ENCODE results near the gene CLEC3A. TPM values are rescaled to one million over a fixed set of nuclear protein-coding genes. Genes with fewer than 3 reads are reported as not detected.
"Not testable (repeated sequence)": the region's sequence is repeated elsewhere in the genome, so short reads cannot be mapped to it uniquely, and the experiment has no call there.

Gene CLEC3A
- total RNA-seq, 1 experiment from 2014 or later = not detected

- DNase-seq (ENCODE audit: low spot score) = no peak
- in situ Hi-C loops (cut with HindIII; ENCODE audit: low sequenced_read_pairs) = no loop called here
Observed at GRCh38 chr16:78024159-78024558, 1.8 kb downstream of the CLEC3A start.

GRCh38 chr16:78025631-78026030 is 3.3 kb downstream of the CLEC3A start:
- in situ Hi-C loops (cut with HindIII; ENCODE audit: low sequenced_read_pairs) = no loop called here
- no peak for DNase-seq (ENCODE audit: low spot score)

- in situ Hi-C loops (cut with HindIII; ENCODE audit: low sequenced_read_pairs) = no loop called here
- no peak for DNase-seq (ENCODE audit: low spot score)
Observed at GRCh38 chr16:78028018-78028417, 5.7 kb downstream of the CLEC3A start.

GRCh38 chr16:78034530-78034929 is 12.2 kb downstream of the CLEC3A start:
- in situ Hi-C loops (cut with HindIII; ENCODE audit: low sequenced_read_pairs) = no loop called here
- DNase-seq (ENCODE audit: low spot score) = peak; percentile 2

- in situ Hi-C loops (cut with HindIII; ENCODE audit: low sequenced_read_pairs) = no loop called here
- DNase-seq (ENCODE audit: low spot score) = peak; percentile 32
Observed at GRCh38 chr16:78035012-78035411, 12.7 kb downstream of the CLEC3A start.

- no peak for DNase-seq (ENCODE audit: low spot score)
- in situ Hi-C loops (cut with HindIII; ENCODE audit: low sequenced_read_pairs) = no loop called here
Observed at GRCh38 chr16:78040396-78040795, 18.0 kb downstream of the CLEC3A start.

- in situ Hi-C loops (cut with HindIII; ENCODE audit: low sequenced_read_pairs) = no loop called here
- peak; percentile 60 for DNase-seq (ENCODE audit: low spot score)
Observed at GRCh38 chr16:78045865-78046581, 23.7 kb downstream of the CLEC3A start.

GRCh38 chr16:78048319-78048718 is 26.0 kb downstream of the CLEC3A start:
- DNase-seq (ENCODE audit: low spot score) = no peak
- in situ Hi-C loops (cut with HindIII; ENCODE audit: low sequenced_read_pairs) = no loop called here

GRCh38 chr16:78050734-78051400 is 28.5 kb downstream of the CLEC3A start:
- in situ Hi-C loops (cut with HindIII; ENCODE audit: low sequenced_read_pairs) = no loop called here
- no peak for DNase-seq (ENCODE audit: low spot score)

- in situ Hi-C loops (cut with HindIII; ENCODE audit: low sequenced_read_pairs) = no loop called here
- DNase-seq (ENCODE audit: low spot score) = no peak
Observed at GRCh38 chr16:78057803-78058564, 35.6 kb downstream of the CLEC3A start.

- in situ Hi-C loops (cut with HindIII; ENCODE audit: low sequenced_read_pairs); DNase-seq (ENCODE audit: low spot score): not testable (repeated sequence)
Observed at GRCh38 chr16:78059806-78060205, 37.5 kb downstream of the CLEC3A start.

- in situ Hi-C loops (cut with HindIII; ENCODE audit: low sequenced_read_pairs) = no loop called here
- DNase-seq (ENCODE audit: low spot score) = no peak
Observed at GRCh38 chr16:78060295-78060694, 37.9 kb downstream of the CLEC3A start.

- no peak for DNase-seq (ENCODE audit: low spot score)
- in situ Hi-C loops (cut with HindIII; ENCODE audit: low sequenced_read_pairs) = no loop called here
Observed at GRCh38 chr16:78060809-78061208, 38.5 kb downstream of the CLEC3A start.

- no peak for DNase-seq (ENCODE audit: low spot score)
- in situ Hi-C loops (cut with HindIII; ENCODE audit: low sequenced_read_pairs) = no loop called here
Observed at GRCh38 chr16:78065319-78065718, 43.0 kb downstream of the CLEC3A start.

- no peak for DNase-seq (ENCODE audit: low spot score)
- in situ Hi-C loops (cut with HindIII; ENCODE audit: low sequenced_read_pairs) = no loop called here
Observed at GRCh38 chr16:78069913-78070312, 47.6 kb downstream of the CLEC3A start.

GRCh38 chr16:78072275-78072674 is 49.9 kb downstream of the CLEC3A start:
- in situ Hi-C loops (cut with HindIII; ENCODE audit: low sequenced_read_pairs) = no loop called here
- DNase-seq (ENCODE audit: low spot score) = no peak

GRCh38 chr16:78075800-78076199 is 53.5 kb downstream of the CLEC3A start:
- in situ Hi-C loops (cut with HindIII; ENCODE audit: low sequenced_read_pairs) = no loop called here
- DNase-seq (ENCODE audit: low spot score) = no peak

- no peak for DNase-seq (ENCODE audit: low spot score)
- in situ Hi-C loops (cut with HindIII; ENCODE audit: low sequenced_read_pairs) = no loop called here
Observed at GRCh38 chr16:78081341-78081740, 59.0 kb downstream of the CLEC3A start.
